ENCODE data around the gene RAP2B.

The RAP2B gene

DNA sequence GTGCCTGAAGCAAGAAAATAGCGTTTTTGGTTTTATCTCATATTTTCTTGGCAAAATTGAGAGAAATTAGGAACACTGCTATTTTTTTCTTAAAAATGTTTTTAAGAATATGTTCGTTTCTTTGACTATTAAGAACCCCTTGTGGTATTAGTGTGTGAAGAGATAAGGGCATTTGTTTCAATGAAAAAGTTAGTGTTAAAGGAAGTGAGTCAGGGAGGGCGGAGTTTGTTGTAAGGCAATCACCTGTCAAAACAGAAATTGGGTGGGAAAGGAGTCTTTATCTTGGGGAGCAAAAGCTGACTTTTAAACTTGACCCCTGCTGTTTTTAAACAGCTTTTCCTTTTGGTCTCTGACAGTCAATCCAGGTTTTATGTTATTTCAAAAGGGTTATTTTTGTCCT, 4.2 kb downstream of the RAP2B start:
- TF ChIP-seq, protein P1, sequence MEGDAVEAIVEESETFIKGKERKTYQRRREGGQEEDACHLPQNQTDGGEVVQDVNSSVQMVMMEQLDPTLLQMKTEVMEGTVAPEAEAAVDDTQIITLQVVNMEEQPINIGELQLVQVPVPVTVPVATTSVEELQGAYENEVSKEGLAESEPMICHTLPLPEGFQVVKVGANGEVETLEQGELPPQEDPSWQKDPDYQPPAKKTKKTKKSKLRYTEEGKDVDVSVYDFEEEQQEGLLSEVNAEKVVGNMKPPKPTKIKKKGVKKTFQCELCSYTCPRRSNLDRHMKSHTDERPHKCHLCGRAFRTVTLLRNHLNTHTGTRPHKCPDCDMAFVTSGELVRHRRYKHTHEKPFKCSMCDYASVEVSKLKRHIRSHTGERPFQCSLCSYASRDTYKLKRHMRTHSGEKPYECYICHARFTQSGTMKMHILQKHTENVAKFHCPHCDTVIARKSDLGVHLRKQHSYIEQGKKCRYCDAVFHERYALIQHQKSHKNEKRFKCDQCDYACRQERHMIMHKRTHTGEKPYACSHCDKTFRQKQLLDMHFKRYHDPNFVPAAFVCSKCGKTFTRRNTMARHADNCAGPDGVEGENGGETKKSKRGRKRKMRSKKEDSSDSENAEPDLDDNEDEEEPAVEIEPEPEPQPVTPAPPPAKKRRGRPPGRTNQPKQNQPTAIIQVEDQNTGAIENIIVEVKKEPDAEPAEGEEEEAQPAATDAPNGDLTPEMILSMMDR (IDR thresholded peaks at IDR 0.05; ENCODE audit: borderline replicate concordance, insufficient read depth, low read depth, low read length): no peak
- no peak overlapping the region for H3K4me3 ChIP-seq (ENCODE audit: low read depth, low read length)

DNA sequence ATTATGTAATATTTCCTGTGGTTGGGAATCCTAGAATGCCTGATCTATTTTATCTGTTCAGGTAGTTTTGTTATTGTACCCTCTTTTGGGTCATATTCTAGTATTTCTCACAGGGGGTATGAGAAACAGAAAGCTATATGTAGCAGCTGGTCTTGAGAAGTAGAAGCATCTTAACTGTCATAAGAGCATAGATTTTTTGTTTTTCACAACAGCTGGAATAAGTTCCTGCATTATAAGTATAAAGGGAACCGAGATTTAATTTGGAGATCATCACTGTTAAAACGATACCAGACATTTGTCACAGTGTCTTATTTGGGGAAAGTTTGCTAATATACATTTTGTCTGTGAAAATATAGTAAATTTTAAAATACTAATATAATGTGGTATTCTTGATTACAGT, 4.8 kb downstream of the RAP2B start:
- TF ChIP-seq, protein P1 (IDR thresholded peaks at IDR 0.05; ENCODE audit: borderline replicate concordance, insufficient read depth, low read depth, low read length): no peak

DNA sequence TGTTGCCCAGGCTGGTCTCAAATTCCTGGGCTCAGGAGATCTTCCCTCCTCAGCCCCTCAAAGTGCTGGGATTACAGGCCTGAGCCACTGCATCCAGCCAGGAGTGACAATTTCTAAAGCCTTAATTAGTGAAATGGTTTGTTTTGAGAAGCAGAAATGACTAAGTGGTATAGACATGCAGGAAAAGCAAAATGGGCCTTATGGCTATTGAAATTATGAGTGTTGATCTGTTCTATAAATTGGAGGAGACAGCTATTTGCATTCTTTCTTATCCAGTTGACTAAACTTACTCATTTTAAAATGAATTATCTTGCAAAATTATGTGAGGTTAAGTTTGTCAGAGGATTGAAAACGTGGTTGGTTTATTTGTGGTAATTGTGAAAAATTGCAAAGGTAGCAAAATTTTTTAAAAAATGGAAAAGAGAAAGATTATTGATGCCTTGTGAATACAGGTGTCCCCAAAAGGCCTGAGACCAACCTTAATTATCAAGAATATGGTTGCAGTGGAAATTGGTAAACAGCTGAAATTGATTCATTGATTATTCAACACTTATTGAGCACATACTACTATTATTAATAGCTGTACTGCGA, 7.9 kb downstream of the RAP2B start:
- TF ChIP-seq, protein P1 (IDR thresholded peaks at IDR 0.05; ENCODE audit: borderline replicate concordance, insufficient read depth, low read depth, low read length): no peak
- no peak overlapping the region for H3K4me3 ChIP-seq (ENCODE audit: low read depth, low read length)

More for the DNA sequence above, 4.8 kb downstream of the RAP2B start:
- H3K4me3 ChIP-seq (ENCODE audit: low read depth, low read length): no peak overlapping the region

DNA sequence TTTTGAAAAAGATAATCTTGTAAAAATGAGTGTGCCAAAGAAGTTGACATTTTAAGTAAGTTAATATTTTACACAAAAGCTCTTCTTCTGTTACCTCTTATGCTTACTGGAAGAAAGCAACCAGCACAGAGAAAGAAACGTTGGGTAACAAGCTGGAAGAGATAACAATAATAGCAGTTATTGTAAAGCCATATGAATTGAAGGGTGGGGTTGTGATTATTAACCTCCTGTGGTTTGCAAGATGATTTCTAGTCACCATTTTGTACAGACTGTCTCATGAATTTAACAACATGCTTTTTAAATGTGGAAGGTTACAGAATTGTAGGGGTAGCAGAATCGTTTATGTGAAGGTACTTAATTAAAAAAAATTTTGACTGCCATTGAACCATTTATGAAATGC, 9.2 kb downstream of the RAP2B start:
- H3K4me3 ChIP-seq (ENCODE audit: low read depth, low read length): no peak overlapping the region
- TF ChIP-seq, protein P1 (IDR thresholded peaks at IDR 0.05; ENCODE audit: borderline replicate concordance, insufficient read depth, low read depth, low read length): no peak

DNA sequence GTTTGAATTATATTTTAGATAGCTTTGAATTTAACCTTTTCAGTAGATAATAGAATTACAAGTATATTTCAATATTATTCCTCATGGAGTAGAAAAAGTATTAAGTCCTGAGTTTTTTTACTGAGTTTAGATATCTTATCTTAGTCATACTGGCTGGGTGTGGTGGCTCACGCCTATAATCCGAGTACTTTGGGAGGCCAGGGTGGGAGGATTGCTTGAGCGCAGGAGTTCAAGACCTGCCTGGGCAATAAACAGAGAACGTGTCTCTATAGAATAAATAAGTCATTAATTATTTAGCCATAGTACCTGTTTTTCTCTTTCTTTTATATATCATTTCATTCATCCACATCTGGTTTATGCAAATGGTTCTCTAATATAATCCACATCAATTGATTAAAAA, 9.9 kb downstream of the RAP2B start:
- no peak overlapping the region for H3K4me3 ChIP-seq (ENCODE audit: low read depth, low read length)
- TF ChIP-seq, protein P1 (IDR thresholded peaks at IDR 0.05; ENCODE audit: borderline replicate concordance, insufficient read depth, low read depth, low read length): no peak

DNA sequence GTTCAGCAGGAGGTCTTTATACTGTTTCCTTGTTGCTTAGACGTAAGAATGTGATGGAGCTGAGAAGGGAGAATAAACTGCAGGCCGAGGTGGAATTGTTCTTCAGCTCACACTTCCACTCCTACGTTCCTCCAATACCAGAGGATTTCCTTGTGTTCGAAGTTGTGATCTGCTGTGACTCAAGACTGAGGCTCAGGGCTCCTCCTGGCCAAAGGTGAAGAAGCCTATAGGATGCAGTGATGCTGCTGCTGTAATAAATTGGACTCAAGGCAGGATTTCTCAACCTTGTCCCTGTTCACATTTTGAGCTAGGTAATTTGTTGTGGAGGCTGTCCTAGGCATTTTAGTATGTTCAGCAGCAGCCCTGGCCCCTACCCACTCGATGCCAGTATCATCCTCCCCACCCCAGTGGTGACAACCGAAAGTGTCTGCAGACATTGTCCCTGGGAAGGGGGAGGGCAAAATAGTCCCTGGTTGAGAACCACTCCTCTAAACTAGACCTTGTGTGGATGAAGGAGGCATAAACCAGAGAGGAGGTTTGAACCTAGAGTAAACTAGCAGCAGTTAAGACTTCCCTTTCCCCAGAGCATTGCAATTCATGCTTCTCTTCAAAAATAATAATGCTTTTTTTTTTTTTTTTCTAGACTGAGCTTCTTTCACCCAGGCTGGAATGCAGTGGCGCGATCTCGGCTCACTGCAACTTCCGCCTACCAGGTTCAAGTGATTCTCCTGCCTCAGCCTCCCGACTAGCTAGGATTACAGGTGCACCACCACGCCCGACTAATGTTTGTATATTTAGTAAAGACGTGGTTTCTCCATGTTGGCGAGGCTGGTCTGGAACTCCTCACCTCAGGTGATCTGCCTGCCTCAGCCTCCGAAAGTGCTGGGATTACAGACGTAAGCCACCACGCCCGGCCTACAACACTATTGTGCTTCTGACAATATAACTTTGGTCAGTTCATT, 11.1 kb downstream of the RAP2B start:
- TF ChIP-seq, protein P1 (IDR thresholded peaks at IDR 0.05; ENCODE audit: borderline replicate concordance, insufficient read depth, low read depth, low read length): no peak
- H3K4me3 ChIP-seq (ENCODE audit: low read depth, low read length): no peak overlapping the region

Data from GM12875 (cell line).